ENCODE measurements around the gene BFSP1. TPM values are rescaled to one million over a fixed set of nuclear protein-coding genes. Genes with fewer than 3 reads are reported as not detected.

The BFSP1 gene
- total RNA-seq, 1 donor from 2014 or later, result 3.5 TPM

DNA sequence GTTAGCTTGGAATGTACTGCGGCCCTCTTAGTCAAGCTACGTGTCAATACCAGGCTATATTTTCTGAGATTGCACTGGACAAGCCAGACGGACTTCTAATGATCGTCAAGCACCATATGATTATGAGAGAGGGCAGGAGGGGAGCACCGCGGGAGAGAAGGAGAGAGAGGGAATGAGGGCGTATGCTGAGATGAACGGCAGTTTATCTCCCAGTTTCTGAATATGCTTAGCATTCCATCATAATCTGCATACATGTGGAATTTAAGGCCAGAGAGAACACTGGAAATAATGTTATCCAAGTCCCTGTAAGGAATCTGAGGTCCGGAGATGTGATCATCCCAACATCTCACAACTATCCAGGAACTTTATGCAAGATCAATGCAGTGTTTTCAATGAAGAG, 60.2 kb downstream of the BFSP1 start:
- Mint-ChIP-seq H3K27ac (ENCODE audit: unreplicated experiment) (no peak overlapping the region), H3K27me3 (ENCODE audit: unreplicated experiment) (peaks cover 2% of the 10 kb centered on the region), H3K4me1 (ENCODE audit: unreplicated experiment) (peaks cover 4% of the 10 kb centered on the region), H3K36me3 (ENCODE audit: low read depth, unreplicated experiment) (no peaks in the 10 kb centered on the region), H3K9me3 (ENCODE audit: unreplicated experiment) (no peaks in the 10 kb centered on the region), H3K4me3 (ENCODE audit: unreplicated experiment) (no peak overlapping the region)
- TF ChIP-seq, protein P1, sequence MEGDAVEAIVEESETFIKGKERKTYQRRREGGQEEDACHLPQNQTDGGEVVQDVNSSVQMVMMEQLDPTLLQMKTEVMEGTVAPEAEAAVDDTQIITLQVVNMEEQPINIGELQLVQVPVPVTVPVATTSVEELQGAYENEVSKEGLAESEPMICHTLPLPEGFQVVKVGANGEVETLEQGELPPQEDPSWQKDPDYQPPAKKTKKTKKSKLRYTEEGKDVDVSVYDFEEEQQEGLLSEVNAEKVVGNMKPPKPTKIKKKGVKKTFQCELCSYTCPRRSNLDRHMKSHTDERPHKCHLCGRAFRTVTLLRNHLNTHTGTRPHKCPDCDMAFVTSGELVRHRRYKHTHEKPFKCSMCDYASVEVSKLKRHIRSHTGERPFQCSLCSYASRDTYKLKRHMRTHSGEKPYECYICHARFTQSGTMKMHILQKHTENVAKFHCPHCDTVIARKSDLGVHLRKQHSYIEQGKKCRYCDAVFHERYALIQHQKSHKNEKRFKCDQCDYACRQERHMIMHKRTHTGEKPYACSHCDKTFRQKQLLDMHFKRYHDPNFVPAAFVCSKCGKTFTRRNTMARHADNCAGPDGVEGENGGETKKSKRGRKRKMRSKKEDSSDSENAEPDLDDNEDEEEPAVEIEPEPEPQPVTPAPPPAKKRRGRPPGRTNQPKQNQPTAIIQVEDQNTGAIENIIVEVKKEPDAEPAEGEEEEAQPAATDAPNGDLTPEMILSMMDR (IDR thresholded peaks at IDR 0.05; ENCODE audit: unreplicated experiment), result no peak
- no peak for DNase-seq (ENCODE audit: low spot score)

- no peak for DNase-seq (ENCODE audit: low spot score)
- Mint-ChIP-seq H3K27me3 (ENCODE audit: unreplicated experiment) (peaks cover 2% of the 10 kb centered on the region), H3K36me3 (ENCODE audit: low read depth, unreplicated experiment) (no peaks in the 10 kb centered on the region), H3K27ac (ENCODE audit: unreplicated experiment) (no peak overlapping the region), H3K4me3 (ENCODE audit: unreplicated experiment) (no peak overlapping the region), H3K9me3 (ENCODE audit: unreplicated experiment) (no peaks in the 10 kb centered on the region), H3K4me1 (ENCODE audit: unreplicated experiment) (no peaks in the 10 kb centered on the region)
- TF ChIP-seq, protein P1 (IDR thresholded peaks at IDR 0.05; ENCODE audit: unreplicated experiment), result no peak
Observed at GRCh38 chr20:17470521-17470920, 60.7 kb downstream of the BFSP1 start.

DNA sequence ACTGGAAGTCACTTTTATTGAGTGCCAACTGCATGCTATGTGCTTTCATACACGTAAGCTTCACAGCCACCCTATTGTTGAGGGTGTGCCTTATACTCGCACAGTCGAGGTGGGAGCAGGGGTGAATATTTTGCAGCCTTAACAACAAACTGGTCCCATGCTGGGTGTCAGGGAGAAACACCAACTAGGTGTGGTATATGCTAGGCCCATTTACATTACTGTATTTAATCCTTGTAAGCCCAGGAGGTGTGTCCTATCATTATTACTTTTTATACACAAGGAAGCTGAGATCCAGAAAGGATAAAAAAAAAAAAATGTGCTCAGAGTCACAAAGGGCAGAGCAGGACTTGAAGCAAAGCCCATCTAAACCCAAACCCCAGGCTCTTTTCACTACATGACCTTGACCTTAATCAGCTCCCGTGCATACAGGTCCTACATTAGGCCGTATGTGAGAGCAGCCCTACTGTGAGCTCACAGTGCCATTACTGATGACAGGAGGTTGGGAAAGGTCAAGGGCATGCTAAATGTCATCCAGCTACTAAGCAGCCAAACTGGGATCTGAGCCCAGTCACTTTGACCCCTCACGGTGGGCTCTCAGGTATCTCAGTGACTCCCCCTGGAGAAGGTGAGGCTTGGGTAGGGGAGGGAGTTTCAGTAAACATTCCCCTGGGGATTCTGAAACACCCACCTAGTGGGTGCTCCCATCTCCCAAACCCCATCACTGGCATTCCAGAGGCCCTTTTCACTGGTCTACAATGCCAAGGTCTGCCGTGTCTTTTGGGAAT, 61.7 kb downstream of the BFSP1 start:
- TF ChIP-seq, protein P1 (IDR thresholded peaks at IDR 0.05; ENCODE audit: unreplicated experiment), result no peak
- no peaks in the 10 kb centered on the region for H3K9me3 Mint-ChIP-seq (ENCODE audit: unreplicated experiment)
- H3K4me3 Mint-ChIP-seq (ENCODE audit: unreplicated experiment), result no peak overlapping the region
- no peaks in the 10 kb centered on the region for H3K36me3 Mint-ChIP-seq (ENCODE audit: low read depth, unreplicated experiment)
- no peak overlapping the region for H3K27ac Mint-ChIP-seq (ENCODE audit: unreplicated experiment)
- H3K4me1 Mint-ChIP-seq (ENCODE audit: unreplicated experiment), result no peaks in the 10 kb centered on the region
- no peak for DNase-seq (ENCODE audit: low spot score)
- peaks cover 2% of the 10 kb centered on the region for H3K27me3 Mint-ChIP-seq (ENCODE audit: unreplicated experiment)

GRCh38 chr20:17468073-17468840, 62.9 kb downstream of the BFSP1 start:
- no peaks in the 10 kb centered on the region for H3K9me3 Mint-ChIP-seq (ENCODE audit: unreplicated experiment)
- TF ChIP-seq, protein P1 (IDR thresholded peaks at IDR 0.05; ENCODE audit: unreplicated experiment), result no peak
- H3K36me3 Mint-ChIP-seq (ENCODE audit: low read depth, unreplicated experiment), result no peaks in the 10 kb centered on the region
- no peaks in the 10 kb centered on the region for H3K27me3 Mint-ChIP-seq (ENCODE audit: unreplicated experiment)
- no peaks in the 10 kb centered on the region for H3K4me1 Mint-ChIP-seq (ENCODE audit: unreplicated experiment)
- no peak for DNase-seq (ENCODE audit: low spot score)
- no peak overlapping the region for H3K27ac Mint-ChIP-seq (ENCODE audit: unreplicated experiment)
- no peak overlapping the region for H3K4me3 Mint-ChIP-seq (ENCODE audit: unreplicated experiment)

Measured in endothelial cell (in vitro differentiated cells).